NCI-H345 treated with DMSO at 0.1 percent for 48 hours (cell line): ENCODE measurements around the gene NCAPD2.

ENCODE experiments used
- DNase-seq: peaks from one replicate; lab custom pipeline; 2025; ENCODE audit not compliant: unreplicated experiment; lab: John Stamatoyannopoulos, UW

Gene NCAPD2, protein sequence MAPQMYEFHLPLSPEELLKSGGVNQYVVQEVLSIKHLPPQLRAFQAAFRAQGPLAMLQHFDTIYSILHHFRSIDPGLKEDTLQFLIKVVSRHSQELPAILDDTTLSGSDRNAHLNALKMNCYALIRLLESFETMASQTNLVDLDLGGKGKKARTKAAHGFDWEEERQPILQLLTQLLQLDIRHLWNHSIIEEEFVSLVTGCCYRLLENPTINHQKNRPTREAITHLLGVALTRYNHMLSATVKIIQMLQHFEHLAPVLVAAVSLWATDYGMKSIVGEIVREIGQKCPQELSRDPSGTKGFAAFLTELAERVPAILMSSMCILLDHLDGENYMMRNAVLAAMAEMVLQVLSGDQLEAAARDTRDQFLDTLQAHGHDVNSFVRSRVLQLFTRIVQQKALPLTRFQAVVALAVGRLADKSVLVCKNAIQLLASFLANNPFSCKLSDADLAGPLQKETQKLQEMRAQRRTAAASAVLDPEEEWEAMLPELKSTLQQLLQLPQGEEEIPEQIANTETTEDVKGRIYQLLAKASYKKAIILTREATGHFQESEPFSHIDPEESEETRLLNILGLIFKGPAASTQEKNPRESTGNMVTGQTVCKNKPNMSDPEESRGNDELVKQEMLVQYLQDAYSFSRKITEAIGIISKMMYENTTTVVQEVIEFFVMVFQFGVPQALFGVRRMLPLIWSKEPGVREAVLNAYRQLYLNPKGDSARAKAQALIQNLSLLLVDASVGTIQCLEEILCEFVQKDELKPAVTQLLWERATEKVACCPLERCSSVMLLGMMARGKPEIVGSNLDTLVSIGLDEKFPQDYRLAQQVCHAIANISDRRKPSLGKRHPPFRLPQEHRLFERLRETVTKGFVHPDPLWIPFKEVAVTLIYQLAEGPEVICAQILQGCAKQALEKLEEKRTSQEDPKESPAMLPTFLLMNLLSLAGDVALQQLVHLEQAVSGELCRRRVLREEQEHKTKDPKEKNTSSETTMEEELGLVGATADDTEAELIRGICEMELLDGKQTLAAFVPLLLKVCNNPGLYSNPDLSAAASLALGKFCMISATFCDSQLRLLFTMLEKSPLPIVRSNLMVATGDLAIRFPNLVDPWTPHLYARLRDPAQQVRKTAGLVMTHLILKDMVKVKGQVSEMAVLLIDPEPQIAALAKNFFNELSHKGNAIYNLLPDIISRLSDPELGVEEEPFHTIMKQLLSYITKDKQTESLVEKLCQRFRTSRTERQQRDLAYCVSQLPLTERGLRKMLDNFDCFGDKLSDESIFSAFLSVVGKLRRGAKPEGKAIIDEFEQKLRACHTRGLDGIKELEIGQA (N-terminal part only)

DNA sequence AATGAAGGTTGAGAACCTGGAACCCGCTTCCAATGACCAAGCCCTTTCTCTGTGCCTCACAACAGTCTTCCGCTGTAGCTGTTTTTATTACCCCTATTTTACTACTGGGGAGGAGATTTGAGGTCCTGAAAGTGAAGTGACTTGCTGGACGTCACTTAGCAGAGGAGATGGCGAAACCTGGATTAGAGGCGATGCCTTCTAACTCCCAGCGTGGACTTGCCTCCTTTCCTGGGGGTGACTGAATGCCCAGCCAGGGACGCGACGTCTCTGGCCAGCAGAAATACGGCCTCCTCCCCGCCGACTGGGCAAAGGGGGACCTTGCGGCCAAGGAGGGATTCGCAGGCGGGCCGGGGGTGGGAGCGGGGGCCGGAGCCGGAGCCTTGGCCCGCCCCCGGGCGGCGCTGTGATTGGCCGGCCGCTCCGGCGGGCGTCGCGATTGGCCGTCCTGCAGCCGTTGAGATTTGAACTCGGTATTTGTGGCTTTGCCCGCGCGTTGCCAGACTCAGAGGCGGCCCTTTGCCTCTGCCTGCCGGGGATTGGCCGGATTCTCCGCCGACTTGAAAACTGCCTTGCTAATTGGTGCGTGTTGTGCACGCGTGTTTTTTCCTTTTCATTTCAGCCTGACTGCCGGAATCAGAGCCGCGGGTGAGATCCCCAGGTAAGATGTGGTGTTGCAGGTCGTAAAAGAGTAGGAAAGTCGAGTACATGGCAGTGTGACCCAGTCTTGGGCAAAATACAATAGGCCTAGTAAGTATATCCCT is at the start of gene NCAPD2:
TSS of gene NCAPD2 (plus strand) at position 606 of the 761 bp plus-strand sequence. CDS start 997 bp downstream, outside the sequence.
- DNase-seq: peak; percentile 96

DNA sequence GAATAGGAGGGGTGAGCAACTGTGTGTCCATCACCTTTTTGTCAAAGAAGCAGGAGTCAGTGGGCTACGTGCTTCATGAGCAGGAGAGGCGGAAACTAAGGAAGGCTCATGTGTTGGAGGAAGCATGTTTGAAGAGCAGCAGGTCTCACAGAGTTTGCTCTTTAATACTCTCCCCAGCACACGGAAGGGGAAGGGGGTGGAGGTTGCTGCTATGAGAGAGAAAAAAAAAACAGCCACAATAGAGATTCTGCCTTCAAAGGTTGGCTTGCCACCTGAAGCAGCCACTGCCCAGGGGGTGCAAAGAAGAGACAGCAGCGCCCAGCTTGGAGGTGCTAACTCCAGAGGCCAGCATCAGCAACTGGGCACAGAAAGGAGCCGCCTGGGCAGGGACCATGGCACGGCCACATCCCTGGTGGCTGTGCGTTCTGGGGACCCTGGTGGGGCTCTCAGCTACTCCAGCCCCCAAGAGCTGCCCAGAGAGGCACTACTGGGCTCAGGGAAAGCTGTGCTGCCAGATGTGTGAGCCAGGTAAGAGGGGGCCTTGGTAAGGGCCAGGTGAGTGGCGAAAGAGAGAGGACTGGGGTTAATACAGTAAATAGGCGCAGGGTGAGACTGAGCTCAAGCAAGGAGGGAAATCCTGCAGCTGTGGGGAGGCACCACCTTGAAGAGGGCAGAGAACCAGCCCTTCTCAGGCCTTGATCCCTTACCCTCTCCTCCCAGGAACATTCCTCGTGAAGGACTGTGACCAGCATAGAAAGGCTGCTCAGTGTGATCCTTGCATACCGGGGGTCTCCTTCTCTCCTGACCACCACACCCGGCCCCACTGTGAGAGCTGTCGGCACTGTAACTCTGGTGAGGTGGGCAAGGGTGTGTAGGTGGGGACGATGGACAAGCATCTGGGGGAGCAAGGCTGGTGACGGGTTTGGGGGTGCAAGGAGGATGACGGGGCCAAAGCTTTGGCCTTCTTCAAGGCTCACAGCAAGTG is 48.9 kb upstream of the NCAPD2 start, which contains the start of gene CD27:
TSS of gene CD27 (plus strand) at position 252 of the 985 bp plus-strand sequence. CDS start at position 393, 141 bp downstream.
- DNase-seq: no peak

DNA sequence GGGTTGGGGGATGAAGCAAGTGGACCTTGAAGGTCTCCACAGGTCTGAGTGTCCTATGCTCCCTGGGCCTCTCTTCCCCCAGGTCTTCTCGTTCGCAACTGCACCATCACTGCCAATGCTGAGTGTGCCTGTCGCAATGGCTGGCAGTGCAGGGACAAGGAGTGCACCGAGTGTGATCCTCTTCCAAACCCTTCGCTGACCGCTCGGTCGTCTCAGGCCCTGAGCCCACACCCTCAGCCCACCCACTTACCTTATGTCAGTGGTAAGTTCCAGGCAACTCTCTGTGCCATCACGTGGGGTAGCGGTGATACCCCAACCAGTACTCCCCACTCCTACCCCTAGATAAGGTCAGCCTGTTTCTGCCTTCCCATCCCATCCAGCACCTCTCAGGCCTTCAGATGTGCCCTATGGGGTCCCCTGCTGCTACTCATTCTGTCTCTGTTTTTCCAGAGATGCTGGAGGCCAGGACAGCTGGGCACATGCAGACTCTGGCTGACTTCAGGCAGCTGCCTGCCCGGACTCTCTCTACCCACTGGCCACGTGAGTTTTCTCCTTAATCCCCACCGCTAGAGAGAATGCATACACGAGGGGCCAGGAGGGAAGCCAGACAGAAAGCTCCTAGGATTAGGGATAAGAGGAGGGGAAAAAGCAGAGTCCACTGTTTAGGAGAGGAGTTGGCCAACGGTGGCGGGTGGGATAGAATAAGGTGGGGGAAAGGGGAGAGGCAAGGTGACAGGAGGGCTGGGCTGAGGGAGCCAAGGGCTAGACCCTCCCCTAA is 43.6 kb upstream of the NCAPD2 start:
- no peak for DNase-seq

DNA sequence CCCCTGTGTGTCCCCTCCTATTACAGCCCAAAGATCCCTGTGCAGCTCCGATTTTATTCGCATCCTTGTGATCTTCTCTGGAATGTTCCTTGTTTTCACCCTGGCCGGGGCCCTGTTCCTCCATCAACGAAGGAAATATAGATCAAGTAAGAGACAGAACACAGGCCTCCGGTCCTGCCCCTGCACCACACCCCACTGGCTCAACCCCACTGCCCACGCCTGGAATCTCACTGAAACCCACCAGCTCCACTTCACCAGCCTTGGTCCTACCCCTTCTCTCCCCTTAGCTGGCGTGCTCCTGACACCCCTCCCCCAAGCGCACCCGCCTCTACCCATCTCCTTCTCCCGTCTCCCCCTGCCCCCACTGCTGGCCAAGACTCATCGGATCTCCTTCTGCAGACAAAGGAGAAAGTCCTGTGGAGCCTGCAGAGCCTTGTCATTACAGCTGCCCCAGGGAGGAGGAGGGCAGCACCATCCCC is 43.0 kb upstream of the NCAPD2 start:
- no peak for DNase-seq

DNA sequence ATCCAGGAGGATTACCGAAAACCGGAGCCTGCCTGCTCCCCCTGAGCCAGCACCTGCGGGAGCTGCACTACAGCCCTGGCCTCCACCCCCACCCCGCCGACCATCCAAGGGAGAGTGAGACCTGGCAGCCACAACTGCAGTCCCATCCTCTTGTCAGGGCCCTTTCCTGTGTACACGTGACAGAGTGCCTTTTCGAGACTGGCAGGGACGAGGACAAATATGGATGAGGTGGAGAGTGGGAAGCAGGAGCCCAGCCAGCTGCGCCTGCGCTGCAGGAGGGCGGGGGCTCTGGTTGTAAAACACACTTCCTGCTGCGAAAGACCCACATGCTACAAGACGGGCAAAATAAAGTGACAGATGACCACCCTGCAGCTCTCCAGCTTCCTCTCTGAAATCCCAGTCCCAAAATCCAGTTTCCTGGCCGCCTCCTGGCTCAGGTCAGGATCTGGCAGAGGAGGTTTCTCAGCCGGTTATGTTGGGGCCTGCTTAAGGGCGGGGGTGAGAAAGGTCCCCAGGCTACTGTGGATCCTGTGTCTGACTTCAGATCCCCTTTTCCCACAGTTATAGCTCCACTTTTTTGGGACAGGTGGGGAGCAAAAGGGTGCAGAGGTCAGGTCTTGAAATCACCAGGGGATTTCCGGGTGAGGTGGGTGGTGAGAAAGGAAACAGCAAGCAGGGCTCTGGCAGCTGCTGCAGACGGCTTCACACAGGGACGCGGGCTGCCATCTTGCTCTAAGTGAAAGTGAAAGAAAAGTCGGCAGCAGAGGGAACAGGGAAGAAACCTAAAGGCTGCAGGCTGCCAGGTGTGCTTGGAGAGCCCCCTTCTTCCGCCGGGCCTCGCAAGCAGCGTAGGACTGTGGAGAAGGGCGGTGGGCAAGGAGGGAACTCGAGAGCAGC is 42.3 kb upstream of the NCAPD2 start, which contains the start of gene TAPBPL:
TSS of gene TAPBPL (plus strand) at position 695 of the 897 bp plus-strand sequence. CDS start 207 bp downstream, outside the sequence.
- peak; percentile 85 for DNase-seq

DNA sequence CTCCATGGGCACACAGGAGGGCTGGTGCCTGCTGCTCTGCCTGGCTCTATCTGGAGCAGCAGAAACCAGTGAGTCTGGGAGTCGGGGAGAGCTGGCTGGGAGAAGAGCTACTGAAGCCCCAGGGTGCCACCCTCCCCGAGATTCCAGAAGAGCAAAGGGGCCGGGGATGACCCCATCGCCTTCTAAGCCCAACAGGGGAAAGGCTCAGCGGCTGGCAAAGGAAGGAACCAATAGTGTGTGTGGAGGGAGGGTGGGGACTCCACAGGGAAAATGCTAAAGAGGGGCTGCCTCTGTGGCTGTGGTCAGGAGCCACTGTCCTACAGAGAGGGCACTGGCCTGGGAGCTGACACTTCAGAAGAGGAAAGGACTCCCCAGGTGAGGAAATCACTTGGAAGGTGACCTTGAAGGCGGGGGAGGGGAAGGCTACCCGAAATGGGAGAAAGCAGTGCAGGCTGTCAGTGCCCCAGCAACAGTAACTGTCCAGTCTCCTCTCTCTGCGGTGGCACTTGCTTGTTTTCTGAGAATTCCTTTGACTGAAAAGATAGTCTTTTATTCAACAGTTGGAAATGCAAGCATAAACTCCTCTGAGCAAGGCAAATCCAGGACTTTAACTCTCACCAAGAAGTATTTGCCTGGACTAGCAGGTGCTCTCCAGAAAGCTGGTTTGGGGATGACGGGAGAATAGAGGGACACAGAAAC is 41.5 kb upstream of the NCAPD2 start:
- no peak for DNase-seq

DNA sequence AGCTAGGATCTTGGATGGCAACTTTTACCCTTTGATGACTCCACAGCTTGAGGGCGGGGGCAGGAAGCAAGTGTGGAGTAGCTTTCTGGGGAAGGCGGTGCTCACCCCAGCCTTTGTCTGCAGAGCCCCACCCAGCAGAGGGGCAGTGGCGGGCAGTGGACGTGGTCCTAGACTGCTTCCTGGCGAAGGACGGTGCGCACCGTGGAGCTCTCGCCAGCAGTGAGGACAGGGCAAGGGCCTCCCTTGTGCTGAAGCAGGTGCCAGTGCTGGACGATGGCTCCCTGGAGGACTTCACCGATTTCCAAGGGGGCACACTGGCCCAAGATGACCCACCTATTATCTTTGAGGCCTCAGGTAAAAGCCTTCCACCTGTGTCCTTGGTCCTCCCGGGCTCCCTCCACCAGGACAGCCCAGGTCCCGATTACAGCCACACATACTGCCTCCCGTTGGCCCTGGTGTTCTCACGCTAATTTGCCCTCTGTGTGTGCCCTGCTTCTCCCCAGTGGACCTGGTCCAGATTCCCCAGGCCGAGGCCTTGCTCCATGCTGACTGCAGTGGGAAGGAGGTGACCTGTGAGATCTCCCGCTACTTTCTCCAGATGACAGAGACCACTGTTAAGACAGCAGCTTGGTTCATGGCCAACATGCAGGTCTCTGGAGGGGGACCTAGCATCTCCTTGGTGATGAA is 40.8 kb upstream of the NCAPD2 start:
- DNase-seq: no peak

DNA sequence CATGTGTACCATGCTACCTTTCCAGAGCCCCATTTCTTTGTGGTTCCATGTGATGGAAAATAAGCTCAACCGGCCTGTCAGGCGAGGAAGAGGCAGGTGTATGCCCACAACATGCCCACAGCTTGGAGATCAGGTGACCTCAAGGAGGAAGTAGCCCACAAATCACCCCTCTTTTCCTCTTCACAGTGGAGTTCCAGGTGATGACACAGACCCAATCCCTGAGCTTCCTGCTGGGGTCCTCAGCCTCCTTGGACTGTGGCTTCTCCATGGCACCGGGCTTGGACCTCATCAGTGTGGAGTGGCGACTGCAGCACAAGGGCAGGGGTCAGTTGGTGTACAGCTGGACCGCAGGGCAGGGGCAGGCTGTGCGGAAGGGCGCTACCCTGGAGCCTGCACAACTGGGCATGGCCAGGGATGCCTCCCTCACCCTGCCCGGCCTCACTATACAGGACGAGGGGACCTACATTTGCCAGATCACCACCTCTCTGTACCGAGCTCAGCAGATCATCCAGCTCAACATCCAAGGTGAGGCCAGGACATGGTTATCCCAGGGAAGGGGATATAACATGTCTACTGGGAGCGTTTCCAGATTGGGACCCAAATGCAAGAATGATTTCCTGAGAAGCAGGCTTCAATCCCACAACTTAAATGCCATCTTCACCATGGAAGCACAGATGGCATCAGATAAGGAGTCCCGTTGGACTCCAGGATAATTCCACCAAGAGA is 36.5 kb upstream of the NCAPD2 start:
- DNase-seq: no peak

DNA sequence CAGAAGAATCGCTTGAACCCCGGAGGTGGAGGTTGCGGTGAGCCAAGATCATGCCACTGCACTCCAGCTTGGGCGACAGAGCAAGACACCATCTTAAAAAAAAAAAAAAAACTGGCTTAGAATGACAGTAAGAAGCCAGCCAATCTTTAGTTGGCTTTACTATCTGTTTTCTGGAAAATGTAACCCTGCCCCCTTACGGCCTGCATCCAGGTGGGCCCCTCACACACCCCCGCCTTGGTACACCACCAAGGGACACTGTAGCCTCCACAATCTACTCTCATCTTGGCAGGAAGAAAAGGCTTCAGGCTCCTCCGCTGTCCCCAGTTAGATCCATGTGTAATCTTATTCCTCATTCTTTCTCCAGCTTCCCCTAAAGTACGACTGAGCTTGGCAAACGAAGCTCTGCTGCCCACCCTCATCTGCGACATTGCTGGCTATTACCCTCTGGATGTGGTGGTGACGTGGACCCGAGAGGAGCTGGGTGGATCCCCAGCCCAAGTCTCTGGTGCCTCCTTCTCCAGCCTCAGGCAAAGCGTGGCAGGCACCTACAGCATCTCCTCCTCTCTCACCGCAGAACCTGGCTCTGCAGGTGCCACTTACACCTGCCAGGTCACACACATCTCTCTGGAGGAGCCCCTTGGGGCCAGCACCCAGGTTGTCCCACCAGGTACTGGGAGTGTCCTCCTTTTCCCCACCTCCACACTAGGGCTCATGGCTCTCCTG is 35.5 kb upstream of the NCAPD2 start:
- DNase-seq: no peak

DNA sequence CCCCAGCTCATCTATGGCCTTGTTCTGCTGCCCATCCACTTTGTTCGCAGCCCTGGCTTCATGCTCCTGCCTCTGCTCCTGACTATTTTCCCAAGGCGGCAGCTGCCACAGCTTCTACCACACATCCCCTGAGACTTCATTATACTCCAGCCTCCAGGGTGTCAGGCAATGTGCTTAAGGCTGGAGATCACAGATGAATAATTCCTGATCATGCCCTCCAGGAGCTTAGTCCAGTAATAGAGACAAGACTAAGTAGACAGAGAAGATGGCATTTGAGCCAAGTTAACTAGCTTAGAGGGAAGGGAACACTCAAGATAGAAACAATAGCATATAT is 34.9 kb upstream of the NCAPD2 start:
- DNase-seq: no peak

DNA sequence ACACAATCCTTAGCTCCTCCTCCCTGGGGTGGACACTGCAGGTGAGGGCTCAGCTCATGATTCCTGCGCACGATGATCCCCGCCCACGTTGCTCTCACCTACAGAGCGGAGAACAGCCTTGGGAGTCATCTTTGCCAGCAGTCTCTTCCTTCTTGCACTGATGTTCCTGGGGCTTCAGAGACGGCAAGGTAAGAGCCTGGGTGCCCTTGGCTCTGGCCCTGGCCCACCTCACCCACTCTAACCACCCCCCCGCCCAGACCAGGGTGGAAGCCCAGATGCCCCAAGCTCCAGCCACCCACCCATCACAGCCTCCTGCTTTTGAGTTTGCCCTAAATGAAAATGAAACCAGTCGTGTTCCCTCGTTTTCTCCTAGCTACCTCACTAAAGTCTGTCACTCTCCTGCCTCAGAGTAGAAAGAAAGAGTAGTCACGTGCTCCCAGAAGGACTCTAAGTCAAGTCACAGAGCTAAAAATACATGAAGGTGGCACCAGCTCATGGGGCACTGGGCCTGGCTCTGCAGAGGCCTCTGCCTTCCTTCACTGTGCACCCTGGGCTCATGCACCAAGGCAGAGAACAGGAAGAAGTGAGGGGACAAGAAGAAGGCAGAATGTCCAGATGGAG is 33.0 kb upstream of the NCAPD2 start:
- DNase-seq: no peak

DNA sequence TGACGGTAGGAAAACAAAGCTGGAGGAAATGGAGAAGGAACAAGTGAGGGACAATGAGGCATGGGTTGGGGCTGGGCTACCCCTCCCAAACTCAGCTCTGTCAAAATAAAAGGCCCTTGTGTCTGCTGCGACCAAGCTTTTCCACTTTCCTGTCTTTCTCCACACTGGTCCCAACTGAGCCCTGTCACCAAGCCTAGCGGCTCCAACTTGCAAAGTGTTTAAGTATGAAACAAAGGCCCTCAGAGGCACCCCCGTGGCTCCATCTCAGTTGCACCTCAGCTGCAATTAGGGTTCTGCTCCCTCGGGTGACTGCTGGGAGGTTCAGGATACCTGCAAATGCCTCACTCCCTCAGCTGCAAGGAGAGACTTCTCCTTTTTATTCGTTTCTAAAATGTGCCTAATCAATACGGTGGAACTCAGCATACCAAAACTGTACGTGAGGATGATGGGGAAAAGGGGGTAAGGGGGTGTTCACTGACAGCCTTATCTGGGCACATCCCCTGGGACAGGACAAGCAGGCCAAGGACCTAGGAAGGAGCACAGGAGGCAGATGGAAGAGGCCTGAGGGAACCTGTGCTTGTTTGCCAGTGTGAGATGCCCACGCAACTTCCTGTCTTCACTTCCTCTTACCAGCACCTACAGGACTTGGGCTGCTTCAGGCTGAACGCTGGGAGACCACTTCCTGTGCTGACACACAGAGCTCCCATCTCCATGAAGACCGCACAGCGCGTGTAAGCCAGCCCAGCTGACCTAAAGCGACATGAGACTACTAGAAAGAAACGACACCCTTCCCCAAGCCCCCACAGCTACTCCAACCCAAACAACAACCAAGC is 32.3 kb upstream of the NCAPD2 start:
- DNase-seq: no peak

DNA sequence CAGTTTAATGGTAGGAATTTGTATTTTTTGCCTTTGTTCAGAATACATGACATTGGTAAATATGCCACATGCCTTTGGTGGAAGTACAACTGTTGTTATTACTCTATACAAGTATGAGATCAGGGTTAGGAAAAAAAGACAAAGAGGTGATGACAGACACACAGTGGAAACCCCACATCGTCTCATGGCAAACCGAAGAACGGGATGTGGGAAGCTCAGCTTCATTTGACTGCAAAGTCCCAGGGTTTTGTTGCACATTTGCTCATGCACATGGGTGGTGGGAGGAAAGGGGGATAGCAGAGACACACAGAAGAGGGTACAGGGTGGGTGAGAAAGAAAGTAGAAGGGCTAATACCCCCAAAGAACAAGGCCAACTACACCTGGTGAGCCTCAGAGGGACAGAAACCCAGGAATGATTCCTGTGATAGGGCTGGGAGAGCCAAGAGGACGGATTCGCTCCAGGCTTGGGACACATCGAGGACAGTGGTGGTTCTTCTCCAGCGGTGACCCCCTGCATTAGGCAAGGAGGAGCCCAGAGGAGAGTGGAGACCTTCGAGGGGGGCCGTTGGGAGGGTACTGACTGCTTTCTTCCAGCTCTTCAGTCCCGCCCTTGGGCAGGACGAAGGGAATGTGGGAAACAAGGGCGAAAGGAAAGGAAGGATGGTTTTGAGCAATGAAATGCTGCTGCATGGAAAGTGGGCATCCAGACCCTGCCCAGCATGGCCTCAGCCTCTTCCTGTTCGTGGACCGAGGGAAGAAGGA is 31.5 kb upstream of the NCAPD2 start:
- no peak for DNase-seq
